ENCODE results near the gene IFNA17. TPM values are rescaled to one million over a fixed set of nuclear protein-coding genes. Genes with fewer than 3 reads are reported as not detected.
A peak's percentile ranks its signal among the peaks of the same experiment; 100 is the strongest.
"Not testable (repeated sequence)": the region's sequence is repeated elsewhere in the genome, so short reads cannot be mapped to it uniquely, and the experiment has no call there.

The IFNA17 gene
- total RNA-seq, 3 donors from 2014 or later (not counting 1 experiment from before 2014, with no cell fraction given): not detected

GRCh38 chr9:21234153-21234687 is 6.2 kb upstream of the IFNA17 start:
- no peak for TF ChIP-seq CTCF (IDR thresholded peaks at IDR 0.05)

GRCh38 chr9:21233258-21233657 is 5.2 kb upstream of the IFNA17 start:
- Mint-ChIP-seq H3K27me3 (ENCODE audit: low read depth in 2 of 2) (peaks cover 5 to 17% of the 10 kb centered on the region in 2 donors), H3K4me1 (peaks cover 5 to 6% of the 10 kb centered on the region in 2 donors), H3K36me3 (no peaks in the 10 kb centered on the region), H3K4me3 (no peak overlapping the region), H3K27ac (no peak overlapping the region), H3K9me3 (no peaks in the 10 kb centered on the region)
- Histone ChIP-seq H3K4me1 (ENCODE audit: control insufficient read depth, insufficient read depth, low read length) (no peaks in the 10 kb centered on the region), H3K27ac (ENCODE audit: low read length) (no peak overlapping the region), H3K9me3 (ENCODE audit: control insufficient read depth, insufficient read depth, low read length) (no peaks in the 10 kb centered on the region), H3K4me3 (ENCODE audit: low read length) (no peak overlapping the region), H3K36me3 (ENCODE audit: control insufficient read depth, insufficient read depth, low read length) (no peaks in the 10 kb centered on the region), H3K27me3 (ENCODE audit: control insufficient read depth, insufficient read depth, low read length) (no peaks in the 10 kb centered on the region)
- ATAC-seq: no peak
- no peak for DNase-seq
- 94% methylated on average over 2 of the region's 2 CpGs for WGBS (ENCODE audit: insufficient coverage)
- TF ChIP-seq CTCF (IDR thresholded peaks at IDR 0.05): no peak
- intact Hi-C loops (cut with micrococcal nuclease): no loop called here

More at GRCh38 chr9:21234153-21234687, 6.2 kb upstream of the IFNA17 start:
- H3K4me1 Mint-ChIP-seq: peaks cover 5 to 6% of the 10 kb centered on the region in 2 donors
- peaks cover 8 to 21% of the 10 kb centered on the region in 2 donors for H3K27me3 Mint-ChIP-seq (ENCODE audit: low read depth in 2 of 2)
- Histone ChIP-seq H3K4me1 (ENCODE audit: control insufficient read depth, insufficient read depth, low read length) (no peaks in the 10 kb centered on the region), H3K27me3 (ENCODE audit: control insufficient read depth, insufficient read depth, low read length) (no peaks in the 10 kb centered on the region), H3K36me3 (ENCODE audit: control insufficient read depth, insufficient read depth, low read length) (no peaks in the 10 kb centered on the region), H3K27ac (ENCODE audit: low read length) (no peak overlapping the region), H3K4me3 (ENCODE audit: low read length) (no peak overlapping the region), H3K9me3 (ENCODE audit: control insufficient read depth, insufficient read depth, low read length) (no peaks in the 10 kb centered on the region)
- H3K27ac Mint-ChIP-seq: no peak overlapping the region
- ATAC-seq: no peak
- no peak for DNase-seq
- no peaks in the 10 kb centered on the region for H3K36me3 Mint-ChIP-seq
- intact Hi-C loops (cut with micrococcal nuclease): no loop called here
- no peak overlapping the region for H3K4me3 Mint-ChIP-seq
- H3K9me3 Mint-ChIP-seq: no peaks in the 10 kb centered on the region
- WGBS (ENCODE audit: insufficient coverage): 88% methylated on average over 4 of the region's 4 CpGs

GRCh38 chr9:21217211-21217610 is 10.8 kb downstream of the IFNA17 start, which contains the start of gene IFNA16:
TSS of gene IFNA16 (minus strand) at chr9:21217311. CDS start at chr9:21217305, 6 bp downstream.
- H3K9me3 ChIP-seq (ENCODE audit: control insufficient read depth, insufficient read depth, low read length); H3K9me3 Mint-ChIP-seq; intact Hi-C loops (cut with micrococcal nuclease); H3K4me1 Mint-ChIP-seq; H3K27me3 ChIP-seq (ENCODE audit: control insufficient read depth, insufficient read depth, low read length); DNase-seq; H3K4me1 ChIP-seq (ENCODE audit: control insufficient read depth, insufficient read depth, low read length); H3K36me3 ChIP-seq (ENCODE audit: control insufficient read depth, insufficient read depth, low read length); H3K36me3 Mint-ChIP-seq; H3K4me3 ChIP-seq (ENCODE audit: low read length); H3K4me3 Mint-ChIP-seq; ATAC-seq; H3K27ac Mint-ChIP-seq; H3K27ac ChIP-seq (ENCODE audit: low read length): not testable (repeated sequence)
- WGBS (ENCODE audit: insufficient coverage): 100% methylated on average over 1 of the region's 1 CpG
- peaks cover 22 to 42% of the 10 kb centered on the region in 2 donors for H3K27me3 Mint-ChIP-seq (ENCODE audit: low read depth in 2 of 2)

- H3K9me3 Mint-ChIP-seq; H3K36me3 ChIP-seq (ENCODE audit: control insufficient read depth, insufficient read depth, low read length); H3K27ac Mint-ChIP-seq; intact Hi-C loops (cut with micrococcal nuclease); H3K4me1 Mint-ChIP-seq; H3K36me3 Mint-ChIP-seq; H3K4me1 ChIP-seq (ENCODE audit: control insufficient read depth, insufficient read depth, low read length); H3K27me3 ChIP-seq (ENCODE audit: control insufficient read depth, insufficient read depth, low read length); H3K4me3 ChIP-seq (ENCODE audit: low read length); H3K9me3 ChIP-seq (ENCODE audit: control insufficient read depth, insufficient read depth, low read length); H3K27ac ChIP-seq (ENCODE audit: low read length): not testable (repeated sequence)
- Mint-ChIP-seq H3K4me3 (peak overlapping the region; percentile 32), H3K27me3 (ENCODE audit: low read depth in 2 of 2) (peaks cover 11 to 17% of the 10 kb centered on the region in 2 donors)
- DNase-seq (peak in 1 of 2 donors; percentile 28), ATAC-seq (peak; percentile 34 to 56 (median 44))
- peak; percentile 35 for TF ChIP-seq CTCF (IDR thresholded peaks at IDR 0.05)
- 38% methylated on average over 2 of the region's 5 CpGs for WGBS (ENCODE audit: insufficient coverage)
Measured at GRCh38 chr9:21213411-21214326, 14.4 kb downstream of the IFNA17 start.

GRCh38 chr9:21212160-21212559 is 15.9 kb downstream of the IFNA17 start:
- H3K9me3 Mint-ChIP-seq; H3K4me3 Mint-ChIP-seq; H3K27ac Mint-ChIP-seq; H3K9me3 ChIP-seq (ENCODE audit: control insufficient read depth, insufficient read depth, low read length); H3K36me3 Mint-ChIP-seq; H3K4me1 ChIP-seq (ENCODE audit: control insufficient read depth, insufficient read depth, low read length); H3K27me3 ChIP-seq (ENCODE audit: control insufficient read depth, insufficient read depth, low read length); intact Hi-C loops (cut with micrococcal nuclease); DNase-seq; H3K27ac ChIP-seq (ENCODE audit: low read length); H3K4me3 ChIP-seq (ENCODE audit: low read length); ATAC-seq; H3K4me1 Mint-ChIP-seq; H3K36me3 ChIP-seq (ENCODE audit: control insufficient read depth, insufficient read depth, low read length): not testable (repeated sequence)
- WGBS (ENCODE audit: insufficient coverage): 83% methylated on average over 2 of the region's 2 CpGs
- H3K27me3 Mint-ChIP-seq (ENCODE audit: low read depth in 2 of 2): peaks cover 11 to 13% of the 10 kb centered on the region in 2 donors

Data from natural killer cell (primary cell).